ENCODE results near the gene ATP6V0B.

ATP6V0B gene

GRCh38 chr1:43969746-43970466 is 4.9 kb upstream of the ATP6V0B start, which contains the start of gene DPH2:
DPH2 (plus strand) TSS chr1:43970010; CDS start chr1:43970176, 166 bp downstream.
- DNase-seq (ENCODE audit: low read depth, low spot score) = peak; percentile 81

- DNase-seq (ENCODE audit: low read depth, low spot score) = no peak
These were observed 4.3 kb upstream of the ATP6V0B start for GRCh38 chr1:43970502-43970901.

GRCh38 chr1:43970911-43971310 is 3.8 kb upstream of the ATP6V0B start:
- DNase-seq (ENCODE audit: low read depth, low spot score) = no peak

- no peak for DNase-seq (ENCODE audit: low read depth, low spot score)
These were observed 3.3 kb upstream of the ATP6V0B start for GRCh38 chr1:43971336-43971980.

- DNase-seq (ENCODE audit: low read depth, low spot score) = no peak
These were observed 748 bp upstream of the ATP6V0B start for GRCh38 chr1:43973981-43974442.

GRCh38 chr1:43975249-43975961 is 645 bp downstream of the ATP6V0B start:
- DNase-seq (ENCODE audit: low read depth, low spot score) = no peak

- no peak for DNase-seq (ENCODE audit: low read depth, low spot score)
These were observed 1.3 kb downstream of the ATP6V0B start for GRCh38 chr1:43976045-43976444.

GRCh38 chr1:43976890-43977289 is 2.1 kb downstream of the ATP6V0B start:
- no peak for DNase-seq (ENCODE audit: low read depth, low spot score)

GRCh38 chr1:43977376-43978263 is 2.9 kb downstream of the ATP6V0B start:
- DNase-seq (ENCODE audit: low read depth, low spot score) = no peak

- DNase-seq (ENCODE audit: low read depth, low spot score) = no peak
These were observed 3.4 kb downstream of the ATP6V0B start for GRCh38 chr1:43978264-43978550.

GRCh38 chr1:43978551-43979260 is 3.9 kb downstream of the ATP6V0B start, which contains the start of gene B4GALT2:
B4GALT2 (plus strand) TSS chr1:43979210; CDS start chr1:43981161, 1,951 bp downstream.
- no peak for DNase-seq (ENCODE audit: low read depth, low spot score)

- no peak for DNase-seq (ENCODE audit: low read depth, low spot score)
These were observed 4.4 kb downstream of the ATP6V0B start for GRCh38 chr1:43979261-43979527.

GRCh38 chr1:43979528-43980254 is 4.9 kb downstream of the ATP6V0B start:
- no peak for DNase-seq (ENCODE audit: low read depth, low spot score)

- no peak for DNase-seq (ENCODE audit: low read depth, low spot score)
These were observed 5.7 kb downstream of the ATP6V0B start for GRCh38 chr1:43980255-43981134.

- DNase-seq (ENCODE audit: low read depth, low spot score) = no peak
These were observed 6.4 kb downstream of the ATP6V0B start for GRCh38 chr1:43981135-43981491.

- no peak for DNase-seq (ENCODE audit: low read depth, low spot score)
These were observed 6.9 kb downstream of the ATP6V0B start for GRCh38 chr1:43981636-43982035.

- no peak for DNase-seq (ENCODE audit: low read depth, low spot score)
These were observed 7.5 kb downstream of the ATP6V0B start for GRCh38 chr1:43982241-43982640.

- no peak for DNase-seq (ENCODE audit: low read depth, low spot score)
These were observed 8.0 kb downstream of the ATP6V0B start for GRCh38 chr1:43982808-43983207.

- DNase-seq (ENCODE audit: low read depth, low spot score) = no peak
These were observed 8.6 kb downstream of the ATP6V0B start for GRCh38 chr1:43983253-43983899.
